Astrocyte (in vitro differentiated cells and primary cell): ENCODE data around the gene CSNK1A1. TPM values are rescaled to one million over a fixed set of nuclear protein-coding genes. Genes with fewer than 3 reads are reported as not detected.

Source experiments
- DNase-seq: peaks from one replicate; pipeline ENCODE4 v3.0.0-alpha.2; 2010; ENCODE audit warnings: low read depth
- FAIRE-seq: peaks from 2 replicates; lab custom pipeline; 2011; peaks lifted over from hg19 to GRCh38; lab: Jason Lieb, UNC
- H2AFZ ChIP-seq: 2 replicates; pipeline ENCODE4 v1.6.0; 2012; ENCODE audit warnings: low read depth, low read length, inconsistent platforms
- H3K27ac ChIP-seq: 2 replicates; pipeline ENCODE4 v1.5.1; 2011; ENCODE audit warnings: low read depth, low read length, inconsistent platforms
- H3K27me3 ChIP-seq: 2 replicates; pipeline ENCODE4 v1.6.0; 2011; ENCODE audit warnings: low read length, inconsistent platforms; ENCODE audit not compliant: insufficient read depth
- H3K36me3 ChIP-seq: 2 replicates; pipeline ENCODE4 v1.5.1; 2011; ENCODE audit warnings: low read length, inconsistent platforms; ENCODE audit not compliant: insufficient read depth
- H3K4me1 ChIP-seq: 2 replicates; pipeline ENCODE4 v1.5.1; 2011; ENCODE audit warnings: low read length, inconsistent platforms; ENCODE audit not compliant: insufficient read depth
- H3K4me2 ChIP-seq: 2 replicates; pipeline ENCODE4 v1.6.0; 2012; ENCODE audit warnings: low read length, inconsistent platforms
- H3K4me3 ChIP-seq: 2 replicates; pipeline ENCODE4 v1.5.1; 2011; ENCODE audit warnings: low read depth, mild to moderate bottlenecking, low read length, inconsistent platforms; ENCODE audit not compliant: insufficient read depth
- H3K79me2 ChIP-seq: 2 replicates; pipeline ENCODE4 v1.6.0; 2012; ENCODE audit warnings: mild to moderate bottlenecking, low read length, inconsistent platforms; ENCODE audit not compliant: insufficient read depth
- H3K9ac ChIP-seq: 2 replicates; pipeline ENCODE4 v1.6.0; 2012; ENCODE audit warnings: mild to moderate bottlenecking, low read length, inconsistent platforms
- H3K9me3 ChIP-seq: 2 replicates; pipeline ENCODE4 v1.5.1; 2012; ENCODE audit warnings: low read depth, mild to moderate bottlenecking, low read length, inconsistent platforms; ENCODE audit not compliant: insufficient read depth
- H4K20me1 ChIP-seq: 2 replicates; pipeline ENCODE4 v1.6.0; 2012; ENCODE audit warnings: low read length, inconsistent platforms; ENCODE audit not compliant: insufficient read depth
- H3K27ac Mint-ChIP-seq: one replicate; pipeline ENCODE4 v1.8.0; 2021; ENCODE audit warnings: mild to moderate bottlenecking, mixed read lengths; ENCODE audit not compliant: unreplicated experiment
- H3K27me3 Mint-ChIP-seq: one replicate; pipeline ENCODE4 v1.8.0; 2021; ENCODE audit warnings: low read depth, mixed read lengths; ENCODE audit not compliant: unreplicated experiment
- H3K36me3 Mint-ChIP-seq: one replicate; pipeline ENCODE4 v1.8.0; 2021; ENCODE audit warnings: low read depth, mixed read lengths; ENCODE audit not compliant: unreplicated experiment
- H3K4me1 Mint-ChIP-seq: one replicate; pipeline ENCODE4 v1.8.0; 2021; ENCODE audit warnings: low read depth, mixed read lengths; ENCODE audit not compliant: unreplicated experiment
- H3K4me3 Mint-ChIP-seq: one replicate; pipeline ENCODE4 v1.8.0; 2021; ENCODE audit warnings: mild to moderate bottlenecking, moderate library complexity, mixed read lengths; ENCODE audit not compliant: unreplicated experiment
- H3K9me3 Mint-ChIP-seq: one replicate; pipeline ENCODE4 v1.8.0; 2021; ENCODE audit warnings: mild to moderate bottlenecking, mixed read lengths; ENCODE audit not compliant: unreplicated experiment
- EZH2 ChIP-seq: IDR thresholded peaks from 2 replicates; pipeline ENCODE4 v1.6.1; 2012; ENCODE audit warnings: mild to moderate bottlenecking, low read length, inconsistent platforms; ENCODE audit not compliant: insufficient read depth
- total RNA-seq: library from RNA; stranded (reverse); gene quantifications from 2 replicates; pipeline ENCODE4 v1.2.1, GENCODE V29; 2021
- TF ChIP-seq, protein P1 (sequence below): IDR thresholded peaks from 2 replicates; pipeline ENCODE4 v1.5.1; 2011; ENCODE audit warnings: low read depth, mild to moderate bottlenecking, inconsistent platforms, low read length, moderate library complexity; ENCODE audit not compliant: insufficient read depth

CSNK1A1 gene
- total RNA-seq, 1 donor from 2014 or later, result 384 TPM

DNA sequence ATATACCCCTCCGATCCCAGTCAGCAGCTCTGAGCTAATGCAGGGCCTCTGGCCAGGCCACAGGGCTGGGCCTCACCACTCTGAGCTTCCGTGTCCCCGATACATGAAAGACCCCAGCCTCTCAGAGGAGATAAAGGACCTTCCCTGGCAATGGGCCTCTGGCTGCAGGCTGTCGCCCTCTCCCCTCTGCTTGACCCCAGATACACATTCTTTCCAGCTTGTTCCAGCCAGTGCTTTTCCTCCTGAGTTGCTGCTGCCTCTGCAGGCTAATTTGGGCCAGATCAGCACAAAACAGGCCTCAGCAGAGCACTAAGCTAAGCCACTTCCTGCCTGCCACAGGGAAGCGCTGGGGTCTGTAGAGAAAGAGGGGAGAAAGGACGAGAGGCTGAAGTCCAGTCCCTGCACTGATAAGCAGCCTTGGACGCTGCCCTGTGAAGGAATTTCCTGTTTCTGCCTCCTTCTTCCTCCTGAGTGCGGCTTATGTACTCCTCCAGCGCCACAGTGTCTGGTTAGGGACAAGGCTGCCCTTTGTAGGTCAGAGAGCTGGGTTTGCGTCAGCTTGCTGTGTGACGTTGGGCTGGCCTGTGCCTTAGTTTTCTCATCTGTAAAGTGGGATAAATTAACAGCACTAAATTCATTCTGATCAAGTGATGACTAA lies 99.1 kb downstream of the CSNK1A1 start:
- H3K9me3 Mint-ChIP-seq, result no peaks in the 10 kb centered on the region
- FAIRE-seq (no peak), DNase-seq (peak; percentile 56)
- peak overlapping the region; percentile 66 for H3K9ac ChIP-seq
- H3K9me3 ChIP-seq, result no peaks in the 10 kb centered on the region
- TF ChIP-seq EZH2, result no peak
- TF ChIP-seq, protein P1, sequence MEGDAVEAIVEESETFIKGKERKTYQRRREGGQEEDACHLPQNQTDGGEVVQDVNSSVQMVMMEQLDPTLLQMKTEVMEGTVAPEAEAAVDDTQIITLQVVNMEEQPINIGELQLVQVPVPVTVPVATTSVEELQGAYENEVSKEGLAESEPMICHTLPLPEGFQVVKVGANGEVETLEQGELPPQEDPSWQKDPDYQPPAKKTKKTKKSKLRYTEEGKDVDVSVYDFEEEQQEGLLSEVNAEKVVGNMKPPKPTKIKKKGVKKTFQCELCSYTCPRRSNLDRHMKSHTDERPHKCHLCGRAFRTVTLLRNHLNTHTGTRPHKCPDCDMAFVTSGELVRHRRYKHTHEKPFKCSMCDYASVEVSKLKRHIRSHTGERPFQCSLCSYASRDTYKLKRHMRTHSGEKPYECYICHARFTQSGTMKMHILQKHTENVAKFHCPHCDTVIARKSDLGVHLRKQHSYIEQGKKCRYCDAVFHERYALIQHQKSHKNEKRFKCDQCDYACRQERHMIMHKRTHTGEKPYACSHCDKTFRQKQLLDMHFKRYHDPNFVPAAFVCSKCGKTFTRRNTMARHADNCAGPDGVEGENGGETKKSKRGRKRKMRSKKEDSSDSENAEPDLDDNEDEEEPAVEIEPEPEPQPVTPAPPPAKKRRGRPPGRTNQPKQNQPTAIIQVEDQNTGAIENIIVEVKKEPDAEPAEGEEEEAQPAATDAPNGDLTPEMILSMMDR, result no peak
- peaks cover 2% of the 10 kb centered on the region for H3K36me3 Mint-ChIP-seq
- H3K27ac ChIP-seq, result peak overlapping the region; percentile 95
- no peaks in the 10 kb centered on the region for H4K20me1 ChIP-seq
- H3K27me3 ChIP-seq, result no peaks in the 10 kb centered on the region
- H3K4me3 Mint-ChIP-seq, result peak overlapping the region; percentile 41
- H3K27me3 Mint-ChIP-seq, result no peaks in the 10 kb centered on the region
- H2AFZ ChIP-seq, result peak overlapping the region; percentile 71
- H3K4me3 ChIP-seq, result no peak overlapping the region
- H3K36me3 ChIP-seq, result no peaks in the 10 kb centered on the region
- H3K4me2 ChIP-seq, result peak overlapping the region; percentile 46
- peaks cover 61% of the 10 kb centered on the region for H3K4me1 ChIP-seq
- H3K4me1 Mint-ChIP-seq, result peaks cover 69% of the 10 kb centered on the region
- peak overlapping the region; percentile 98 for H3K27ac Mint-ChIP-seq
- no peaks in the 10 kb centered on the region for H3K79me2 ChIP-seq

DNA sequence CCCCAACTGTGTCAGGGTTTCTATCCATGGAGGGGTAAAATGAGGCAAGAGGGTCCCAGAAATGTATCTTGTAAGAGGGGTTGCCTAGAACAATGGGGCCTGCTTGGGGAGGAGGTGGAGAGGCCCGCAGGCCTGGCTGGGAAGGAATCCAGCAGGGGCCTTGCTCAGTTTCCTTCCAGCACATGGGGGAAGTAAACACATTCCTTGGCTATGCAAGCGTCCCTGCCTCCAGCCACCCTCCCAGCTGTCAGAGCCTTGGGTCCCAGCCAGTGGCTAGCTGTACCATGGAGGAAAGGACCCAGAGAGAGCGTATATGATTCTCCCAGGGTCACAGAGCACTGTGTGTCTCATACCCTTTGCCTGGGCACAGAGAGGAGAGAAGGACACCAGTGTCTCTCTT lies 101.0 kb downstream of the CSNK1A1 start:
- Histone ChIP-seq H3K27ac (no peak overlapping the region), H3K4me1 (peaks cover 58% of the 10 kb centered on the region), H3K79me2 (no peaks in the 10 kb centered on the region), H2AFZ (peak overlapping the region; percentile 44), H3K36me3 (no peaks in the 10 kb centered on the region), H3K9me3 (no peaks in the 10 kb centered on the region), H3K4me2 (peak overlapping the region; percentile 8), H3K4me3 (no peak overlapping the region), H3K27me3 (no peaks in the 10 kb centered on the region), H4K20me1 (no peaks in the 10 kb centered on the region), H3K9ac (no peak overlapping the region)
- FAIRE-seq, result no peak
- Mint-ChIP-seq H3K27ac (peak overlapping the region; percentile 34), H3K4me3 (no peak overlapping the region), H3K4me1 (peaks cover 62% of the 10 kb centered on the region), H3K9me3 (no peaks in the 10 kb centered on the region), H3K27me3 (no peaks in the 10 kb centered on the region), H3K36me3 (no peaks in the 10 kb centered on the region)
- peak; percentile 74 for DNase-seq
- TF ChIP-seq, protein P1, result no peak
- TF ChIP-seq EZH2, result no peak
